ENCODE results near the gene TSEN54. TPM values are rescaled to one million over a fixed set of nuclear protein-coding genes. Genes with fewer than 3 reads are reported as not detected.
A peak's percentile ranks its signal among the peaks of the same experiment; 100 is the strongest.

The TSEN54 gene
- total and polyA plus RNA-seq, 2 experiments from 2014 or later, result 45.9 to 62.5 TPM

GRCh38 chr17:75551266-75551665 is 34.9 kb downstream of the TSEN54 start (continued):
- no peak for TF ChIP-seq ETS1 (IDR thresholded peaks at IDR 0.05)
- TF ChIP-seq CREB1 (CRISPR knock-in tag; IDR thresholded peaks at IDR 0.05; ENCODE audit: low read depth), result no peak
- TF ChIP-seq POLR2AphosphoS5 (IDR thresholded peaks at IDR 0.05; ENCODE audit: low read depth), result no peak
- no peak for TF ChIP-seq JUNB (IDR thresholded peaks at IDR 0.05; ENCODE audit: unreplicated experiment)
- TF ChIP-seq NANOG (IDR thresholded peaks at IDR 0.05; ENCODE audit: borderline replicate concordance), result no peak

- H3K27me3 Mint-ChIP-seq (ENCODE audit: insufficient read depth, low read depth, poor library complexity), result peaks cover 4% of the 10 kb centered on the region
- H3K4me3 Mint-ChIP-seq, result no peak overlapping the region
- H3K27ac ChIP-seq (ENCODE audit: low read depth), result peak overlapping the region; percentile 78; the same call in 1 of the 2 replicates
- H3K27ac Mint-ChIP-seq, result no peak overlapping the region
- no peaks in the 10 kb centered on the region for H3K36me3 ChIP-seq (ENCODE audit: insufficient read depth)
- no peak overlapping the region for H3K4me2 ChIP-seq
- H3F3A ChIP-seq (replicated peaks; ENCODE audit: low read depth), result 0 out of 2 replicates have a peak, but pooled peaks cover 7% of the 10 kb centered on the region
- H3K9me2 ChIP-seq (ENCODE audit: insufficient read depth), result no peaks in the 10 kb centered on the region
- TF ChIP-seq REST (IDR thresholded peaks at IDR 0.05; ENCODE audit: unreplicated experiment) (no peak), JUNB (IDR thresholded peaks at IDR 0.05; ENCODE audit: unreplicated experiment) (no peak), ZNF462 (CRISPR knock-in tag; IDR thresholded peaks at IDR 0.05) (no peak)
- no peaks in the 10 kb centered on the region for H3K79me2 ChIP-seq (replicated peaks; ENCODE audit: insufficient read depth)
- no peaks in the 10 kb centered on the region for H3K9me3 Mint-ChIP-seq
- no peak overlapping the region for H3K4me3 ChIP-seq
- H4K20me1 ChIP-seq (replicated peaks; ENCODE audit: insufficient read depth), result no peaks in the 10 kb centered on the region; the same call in 1 of the 2 replicates
- peaks cover 25% of the 10 kb centered on the region for H3K4me1 Mint-ChIP-seq
- no peaks in the 10 kb centered on the region for H3K27me3 ChIP-seq (ENCODE audit: insufficient read depth)
- no peak overlapping the region for H2AFZ ChIP-seq
- ATAC-seq, result no peak
- H3K36me3 Mint-ChIP-seq (ENCODE audit: low read depth), result no peaks in the 10 kb centered on the region; the same call in 2 of the 3 replicates
- peaks cover 7% of the 10 kb centered on the region; the same call in 1 of the 2 replicates for H3K4me1 ChIP-seq (ENCODE audit: insufficient read depth)
- peak; percentile 37 for DNase-seq (ENCODE audit: low spot score)
These were observed 36.3 kb downstream of the TSEN54 start for GRCh38 chr17:75552425-75553294.

Measured in GM23338 (cell line).